Endothelial cell (in vitro differentiated cells): ENCODE data around the gene DHRSX. TPM values are rescaled to one million over a fixed set of nuclear protein-coding genes. Genes with fewer than 3 reads are reported as not detected.
"Not testable (repeated sequence)": the region's sequence is repeated elsewhere in the genome, so short reads cannot be mapped to it uniquely, and the experiment has no call there.

Experiments
- DNase-seq: peaks from one replicate; pipeline ENCODE4 v3.0.0; 2021; ENCODE audit warnings: low spot score
- H3K27ac Mint-ChIP-seq: one replicate; pipeline ENCODE4 v1.8.0; 2021; ENCODE audit warnings: mixed read lengths, inconsistent platforms; ENCODE audit not compliant: unreplicated experiment
- H3K27me3 Mint-ChIP-seq: one replicate; pipeline ENCODE4 v1.8.0; 2021; ENCODE audit warnings: mild to moderate bottlenecking, moderate library complexity, mixed read lengths, inconsistent platforms; ENCODE audit not compliant: unreplicated experiment
- H3K36me3 Mint-ChIP-seq: one replicate; pipeline ENCODE4 v1.8.0; 2021; ENCODE audit warnings: mild to moderate bottlenecking, low read depth, mixed read lengths, inconsistent platforms; ENCODE audit not compliant: unreplicated experiment
- H3K4me1 Mint-ChIP-seq: one replicate; pipeline ENCODE4 v1.8.0; 2021; ENCODE audit warnings: mild to moderate bottlenecking, mixed read lengths, inconsistent platforms; ENCODE audit not compliant: unreplicated experiment
- H3K4me3 Mint-ChIP-seq: one replicate; pipeline ENCODE4 v1.8.0; 2021; ENCODE audit warnings: mild to moderate bottlenecking, mixed read lengths, inconsistent platforms; ENCODE audit not compliant: unreplicated experiment
- H3K9me3 Mint-ChIP-seq: one replicate; pipeline ENCODE4 v1.8.0; 2021; ENCODE audit warnings: mixed read lengths, inconsistent platforms; ENCODE audit not compliant: unreplicated experiment
- CTCF ChIP-seq: fragments of 200-600 bp; sonication (generic); IDR thresholded peaks from one replicate; pipeline ENCODE4 v1.5.0; 2021; ENCODE audit warnings: antibody characterized with exemption; ENCODE audit not compliant: unreplicated experiment
- total RNA-seq: library from RNA; stranded (reverse); fragmentation: NEBNext Ultra II Directional; extraction: Animal tissue kit (Norgen Biotek cat#: 25700); gene quantifications from one replicate; pipeline ENCODE4 v1.2.1, GENCODE V29; 2021; ENCODE audit not compliant: unreplicated experiment

Gene DHRSX
- total RNA-seq, 1 donor from 2014 or later, result 22.2 TPM

DNA sequence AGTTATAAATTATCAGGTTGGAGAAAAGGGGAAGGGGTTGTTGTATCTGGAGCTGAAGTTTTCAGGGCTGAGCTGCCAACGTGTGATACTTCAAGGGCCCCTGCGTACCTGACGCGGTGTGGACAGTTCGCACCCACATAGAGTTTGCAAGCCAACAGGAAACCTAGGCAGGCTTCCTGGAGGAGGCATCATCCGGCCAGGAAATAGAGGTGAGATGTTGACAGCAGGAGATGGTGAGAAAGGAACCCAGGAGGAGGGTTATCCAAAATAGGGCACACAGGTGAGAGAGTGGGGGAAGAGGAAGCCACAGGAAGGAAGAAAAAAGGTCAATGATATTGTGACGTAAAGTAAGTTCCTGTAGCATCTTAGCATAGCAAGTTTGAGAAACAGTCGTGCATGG is 127.2 kb downstream of the DHRSX start:
- peaks cover 22% of the 10 kb centered on the region for H3K36me3 Mint-ChIP-seq
- DNase-seq, result no peak
- no peaks in the 10 kb centered on the region for H3K27me3 Mint-ChIP-seq
- H3K9me3 Mint-ChIP-seq, result no peaks in the 10 kb centered on the region
- no peak overlapping the region for H3K4me3 Mint-ChIP-seq
- no peaks in the 10 kb centered on the region for H3K4me1 Mint-ChIP-seq
- no peak overlapping the region for H3K27ac Mint-ChIP-seq
- TF ChIP-seq CTCF, result no peak

- H3K27ac Mint-ChIP-seq, result no peak overlapping the region
- peaks cover 10% of the 10 kb centered on the region for H3K36me3 Mint-ChIP-seq
- no peaks in the 10 kb centered on the region for H3K4me1 Mint-ChIP-seq
- no peak for TF ChIP-seq CTCF
- DNase-seq, result no peak
- H3K27me3 Mint-ChIP-seq, result no peaks in the 10 kb centered on the region
- H3K9me3 Mint-ChIP-seq, result no peaks in the 10 kb centered on the region
- H3K4me3 Mint-ChIP-seq, result no peak overlapping the region
Measured at GRCh38 chrX:2371026-2371711, 129.6 kb downstream of the DHRSX start.

DNA sequence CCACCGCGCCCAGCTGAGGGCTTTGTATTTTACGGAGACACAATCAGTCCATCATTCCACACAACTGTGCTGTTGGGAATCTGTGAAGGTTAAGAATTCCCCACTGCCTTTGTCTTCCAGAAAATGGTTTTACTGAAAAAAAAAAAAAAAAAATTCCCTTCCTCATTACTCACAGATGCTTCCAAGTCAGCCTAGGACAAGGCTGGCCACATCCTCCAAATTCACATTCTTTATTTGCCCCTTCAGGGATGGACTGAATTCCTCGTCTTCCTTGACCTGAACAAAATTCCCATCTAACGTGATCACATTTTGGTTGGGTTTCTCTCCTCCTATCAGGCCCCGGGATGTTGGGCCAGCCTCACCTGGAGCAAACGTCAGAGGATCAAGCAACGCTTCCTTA is 130.3 kb downstream of the DHRSX start:
- DNase-seq, result no peak
- H3K36me3 Mint-ChIP-seq, result peaks cover 10% of the 10 kb centered on the region
- no peak overlapping the region for H3K4me3 Mint-ChIP-seq
- no peaks in the 10 kb centered on the region for H3K4me1 Mint-ChIP-seq
- H3K9me3 Mint-ChIP-seq, result no peaks in the 10 kb centered on the region
- no peaks in the 10 kb centered on the region for H3K27me3 Mint-ChIP-seq
- no peak overlapping the region for H3K27ac Mint-ChIP-seq
- no peak for TF ChIP-seq CTCF

- Mint-ChIP-seq H3K27me3 (peaks cover 2% of the 10 kb centered on the region), H3K4me1 (no peaks in the 10 kb centered on the region), H3K4me3 (no peak overlapping the region), H3K27ac (no peak overlapping the region), H3K9me3 (no peaks in the 10 kb centered on the region), H3K36me3 (peaks cover 14% of the 10 kb centered on the region)
- TF ChIP-seq CTCF, result no peak
- no peak for DNase-seq
Measured at GRCh38 chrX:2369206-2369605, 131.6 kb downstream of the DHRSX start.

GRCh38 chrX:2360731-2361130 is 140.0 kb downstream of the DHRSX start:
- Mint-ChIP-seq H3K27ac (peak overlapping the region; percentile 43), H3K27me3 (peaks cover 5% of the 10 kb centered on the region), H3K4me3 (no peak overlapping the region), H3K4me1 (peaks cover 5% of the 10 kb centered on the region), H3K36me3 (peaks cover 8% of the 10 kb centered on the region), H3K9me3 (peaks cover 4% of the 10 kb centered on the region)
- TF ChIP-seq CTCF, result no peak
- peak; percentile 23 for DNase-seq

- DNase-seq, H3K4me1 Mint-ChIP-seq: not testable (repeated sequence)
- H3K36me3 Mint-ChIP-seq, result peaks cover 11% of the 10 kb centered on the region
Measured at GRCh38 chrX:2359522-2359921, 141.3 kb downstream of the DHRSX start.

More at GRCh38 chrX:2359522-2359921, 141.3 kb downstream of the DHRSX start:
- not testable (repeated sequence) for H3K9me3 Mint-ChIP-seq, H3K4me3 Mint-ChIP-seq, H3K27me3 Mint-ChIP-seq, H3K27ac Mint-ChIP-seq
